GM15510 (cell line): ENCODE data around the gene ARVCF.

Experiments used
- POLR2A ChIP-seq: IDR thresholded peaks from 3 replicates; pipeline ENCODE4 v1.6.1; 2011; ENCODE audit warnings: borderline replicate concordance; ENCODE audit not compliant: insufficient read length; ENCODE audit errors: extremely low read depth

ARVCF gene

DNA sequence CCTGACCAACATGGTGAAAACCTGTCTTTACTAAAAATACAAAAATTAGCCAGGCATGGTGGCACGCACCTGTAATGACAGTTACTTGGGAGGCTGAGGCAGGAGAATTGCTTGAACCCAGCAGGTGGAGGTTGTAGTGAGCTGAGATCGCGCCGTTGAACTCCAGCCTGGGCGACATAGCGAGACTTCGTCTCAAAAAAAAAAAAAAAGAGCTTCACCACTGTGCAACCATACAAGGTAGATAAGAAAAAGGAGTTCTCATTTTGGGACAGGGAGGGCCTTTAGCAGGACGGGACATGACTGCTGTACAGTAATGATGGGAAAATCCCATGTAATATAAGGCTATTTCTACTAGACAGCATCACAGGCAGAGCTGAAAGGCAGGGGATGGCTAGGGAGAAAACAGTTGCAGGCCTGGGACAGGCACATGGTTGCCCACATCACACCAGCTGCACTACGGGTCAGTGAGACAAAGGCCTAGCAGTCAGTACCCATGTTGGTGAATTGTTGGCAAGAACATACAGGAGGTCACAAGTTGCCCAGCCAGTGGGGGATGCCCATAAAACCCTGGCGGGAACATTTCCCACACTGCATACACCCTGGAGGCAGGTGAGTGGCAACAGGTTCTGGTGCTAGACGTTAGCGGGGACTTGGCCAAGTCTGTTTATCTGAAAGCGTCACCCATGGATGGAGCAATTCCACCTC lies 9.7 kb upstream of the ARVCF start:
- no peak for TF ChIP-seq POLR2A

DNA sequence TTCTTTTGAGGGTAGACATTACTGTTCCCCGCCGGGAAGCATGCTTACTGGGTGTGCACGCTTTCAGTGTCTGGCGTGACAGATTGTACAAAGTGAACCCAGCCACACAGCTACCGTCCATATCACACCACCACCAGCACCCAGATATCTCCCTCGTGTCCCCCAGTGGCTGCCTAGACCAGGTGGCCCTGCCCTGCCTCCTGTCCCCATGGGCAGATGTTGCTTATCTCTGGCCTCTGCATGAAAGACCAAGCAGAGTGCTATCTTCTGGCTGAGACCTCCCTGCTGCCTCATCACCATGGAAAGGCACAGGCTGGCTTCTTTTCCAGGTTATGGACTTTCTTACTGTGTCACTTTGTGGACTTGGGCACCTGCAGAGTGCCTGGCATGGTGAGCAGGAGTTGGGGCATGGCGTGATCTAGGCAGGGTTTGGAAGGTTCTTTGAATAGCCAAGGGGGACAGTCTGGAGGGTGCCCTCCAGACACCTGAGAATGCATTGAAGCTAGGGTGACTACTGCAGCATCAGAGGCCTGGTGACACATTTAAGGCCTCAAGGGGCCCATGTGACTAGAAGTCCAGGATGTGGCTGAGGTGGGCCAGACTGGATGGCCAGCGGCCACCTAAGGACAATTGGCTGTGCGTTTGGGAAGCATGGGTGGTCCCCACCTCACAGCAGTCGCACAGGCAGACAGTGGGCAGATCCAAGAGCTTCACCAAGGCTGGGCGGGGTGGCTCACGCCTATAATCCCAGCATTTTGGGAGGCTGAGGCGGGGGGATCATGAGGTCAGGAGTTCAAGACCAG lies 9.0 kb upstream of the ARVCF start:
- no peak for TF ChIP-seq POLR2A

DNA sequence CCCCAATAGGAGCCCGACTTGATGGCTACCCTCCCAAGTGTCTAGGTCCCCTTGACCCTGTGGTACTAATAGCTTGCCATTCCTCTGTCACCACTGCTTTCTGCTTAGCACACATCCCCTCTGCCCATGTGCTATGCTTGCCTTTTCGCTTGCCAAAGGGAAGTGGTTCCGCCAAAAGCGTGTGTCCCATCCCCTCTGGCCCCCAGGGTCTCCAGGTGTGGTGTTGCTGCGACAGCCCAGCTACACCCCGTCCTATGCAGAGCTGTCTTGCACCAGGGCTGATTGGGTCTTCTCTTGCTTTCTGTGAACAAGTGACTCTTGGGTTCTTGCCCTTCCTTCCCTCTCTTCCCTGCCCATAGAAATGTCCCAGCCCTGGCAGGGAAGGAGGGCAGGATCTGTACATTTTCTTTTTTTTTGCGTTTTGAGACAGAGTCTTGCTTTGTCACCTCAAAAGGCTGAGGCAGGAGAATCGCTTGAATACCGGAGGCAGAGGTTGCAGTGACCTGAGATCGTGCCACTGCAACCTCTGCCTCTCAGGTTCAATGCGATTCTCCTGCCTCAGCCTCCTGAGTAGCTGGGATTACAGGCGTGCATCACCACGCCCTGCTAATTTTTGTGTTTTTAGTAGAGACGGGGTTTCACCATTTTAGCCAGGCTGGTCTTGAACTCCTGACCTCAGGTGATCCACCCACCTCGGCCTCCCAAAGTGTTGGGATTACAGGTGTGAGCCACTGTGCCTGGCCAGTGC lies 8.2 kb upstream of the ARVCF start:
- no peak for TF ChIP-seq POLR2A

DNA sequence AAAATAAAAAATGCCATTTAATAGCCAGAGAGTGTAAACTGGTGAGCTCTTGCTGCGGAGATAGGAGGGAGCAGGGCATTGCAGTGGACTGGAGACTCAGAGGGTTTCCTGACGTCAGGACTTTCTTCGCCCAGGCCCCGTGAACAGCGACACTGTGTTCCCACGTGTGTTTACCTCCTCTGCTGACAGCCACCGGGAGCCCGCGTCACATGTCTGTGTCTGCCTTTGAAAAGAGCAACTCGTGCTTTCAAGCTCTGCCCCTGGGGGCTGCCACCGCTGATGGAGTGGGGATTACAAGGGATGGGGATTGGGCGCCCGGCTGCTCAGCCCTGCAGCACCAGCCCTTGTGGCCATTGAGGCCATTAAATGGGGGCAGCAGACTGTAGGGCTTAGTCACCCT lies 7.6 kb upstream of the ARVCF start:
- TF ChIP-seq POLR2A, result no peak

DNA sequence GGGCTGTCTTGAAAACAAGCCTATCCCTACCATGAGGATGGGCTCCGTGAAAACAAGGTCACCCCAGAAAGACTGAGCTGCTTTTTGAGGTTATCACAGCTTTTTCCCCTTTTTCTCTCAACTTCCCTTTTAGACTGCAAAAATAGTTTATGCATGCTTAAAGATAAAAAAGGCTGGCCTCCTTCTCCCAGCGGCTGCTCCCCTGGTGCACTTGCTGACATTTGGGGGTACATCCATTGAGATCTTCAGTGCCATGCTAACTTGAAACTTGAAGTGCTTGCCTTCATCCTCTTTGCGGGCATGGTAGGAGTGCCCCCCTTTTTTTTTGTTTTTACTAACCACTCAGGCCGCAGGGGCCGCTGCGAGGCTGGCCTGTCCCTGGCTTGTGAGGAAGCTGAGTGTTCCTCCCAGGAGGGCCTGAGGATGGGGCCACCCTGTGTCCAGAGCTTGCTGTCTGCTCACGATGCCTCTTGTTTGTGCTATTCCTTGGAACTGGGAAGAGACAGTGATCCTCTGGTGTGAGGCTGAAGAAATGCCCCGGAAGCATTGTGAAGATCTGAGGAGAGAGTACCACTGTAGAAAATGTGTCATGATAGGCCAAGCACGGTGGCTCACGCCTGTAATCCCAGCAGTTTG lies 6.5 kb upstream of the ARVCF start:
- no peak for TF ChIP-seq POLR2A

DNA sequence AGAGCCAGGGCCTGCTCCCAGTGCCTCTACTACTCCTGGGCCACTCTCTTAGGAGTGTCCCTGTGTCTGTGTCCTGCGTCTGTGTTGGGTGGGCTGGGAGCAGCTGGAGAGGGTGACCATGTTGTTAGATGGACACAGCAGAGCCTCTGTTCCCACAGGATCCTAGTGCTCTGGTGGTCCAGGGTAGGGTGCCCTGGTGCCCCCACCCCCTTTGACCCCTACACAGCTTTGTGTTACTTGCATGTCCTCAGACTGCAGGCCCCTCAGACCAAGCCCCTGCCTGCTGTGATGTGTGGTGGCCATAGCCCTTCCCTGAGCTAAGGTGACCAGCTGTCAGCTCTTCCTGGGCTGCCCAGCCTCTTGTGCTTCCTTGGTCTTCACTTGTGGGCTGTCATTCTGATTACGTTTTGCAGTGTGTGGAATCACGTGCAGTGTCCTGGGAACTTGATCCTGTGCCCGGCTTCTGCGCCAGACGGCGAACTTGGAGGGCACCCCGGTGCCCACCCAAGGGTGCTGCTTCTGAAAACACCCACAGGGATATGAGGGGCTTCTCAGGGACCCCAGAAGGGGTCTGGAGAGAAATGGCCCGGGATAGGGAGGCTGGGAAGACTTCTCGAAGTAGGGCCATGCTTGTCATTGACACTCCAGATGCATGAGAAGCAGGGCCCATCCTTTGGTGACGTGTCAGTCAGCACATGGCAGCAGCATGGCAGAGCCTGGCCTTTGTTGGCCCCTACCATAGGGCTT lies 5.8 kb upstream of the ARVCF start:
- TF ChIP-seq POLR2A, result no peak

DNA sequence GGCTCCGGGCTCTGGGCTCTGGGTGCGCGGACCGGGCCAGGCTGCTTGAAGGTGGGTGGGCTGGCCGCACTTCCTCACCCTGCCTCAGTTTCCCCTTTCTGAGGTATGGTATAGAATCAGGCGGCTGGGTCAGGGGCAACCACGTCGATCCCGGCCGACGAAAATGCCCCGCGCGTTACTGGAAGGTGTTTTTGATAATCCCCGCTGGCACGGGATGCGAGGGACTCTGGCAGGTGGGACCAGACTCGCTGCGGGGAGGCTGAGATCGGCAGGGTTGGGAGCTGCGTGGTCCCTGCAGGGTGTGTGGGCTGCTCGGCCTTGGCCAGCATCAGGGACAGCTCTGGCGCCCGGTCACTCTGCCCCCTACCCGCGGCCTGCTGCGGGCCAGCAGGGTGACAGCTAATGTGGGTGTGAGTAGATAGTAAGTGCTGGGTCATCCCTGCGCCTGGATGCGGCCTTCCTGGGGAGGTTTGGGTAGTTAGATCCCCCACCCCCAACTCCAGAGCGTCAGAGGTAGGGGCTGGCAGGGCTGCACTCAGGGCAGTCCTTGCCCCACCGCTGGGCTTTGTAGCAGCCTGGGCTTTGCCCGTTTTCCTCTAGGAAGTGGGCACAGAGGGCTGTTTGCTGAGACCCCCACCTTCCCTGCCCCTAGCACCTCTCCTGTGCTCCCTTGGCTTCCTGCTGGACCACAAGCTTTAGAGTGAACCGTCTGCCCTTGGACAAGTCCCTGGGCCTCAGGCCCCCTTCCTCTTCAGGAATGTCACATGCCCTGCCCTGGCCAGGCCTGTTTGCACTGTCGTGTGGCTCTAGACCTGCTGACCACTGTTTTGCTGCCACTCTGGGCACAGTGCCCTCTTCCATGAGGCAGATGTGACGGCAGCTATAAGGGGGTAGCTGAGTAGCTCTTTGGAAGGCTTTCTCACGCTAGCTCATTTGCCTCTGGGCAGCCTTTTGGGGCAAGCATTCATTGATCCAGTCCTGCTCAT lies 4.9 kb upstream of the ARVCF start:
- no peak for TF ChIP-seq POLR2A

DNA sequence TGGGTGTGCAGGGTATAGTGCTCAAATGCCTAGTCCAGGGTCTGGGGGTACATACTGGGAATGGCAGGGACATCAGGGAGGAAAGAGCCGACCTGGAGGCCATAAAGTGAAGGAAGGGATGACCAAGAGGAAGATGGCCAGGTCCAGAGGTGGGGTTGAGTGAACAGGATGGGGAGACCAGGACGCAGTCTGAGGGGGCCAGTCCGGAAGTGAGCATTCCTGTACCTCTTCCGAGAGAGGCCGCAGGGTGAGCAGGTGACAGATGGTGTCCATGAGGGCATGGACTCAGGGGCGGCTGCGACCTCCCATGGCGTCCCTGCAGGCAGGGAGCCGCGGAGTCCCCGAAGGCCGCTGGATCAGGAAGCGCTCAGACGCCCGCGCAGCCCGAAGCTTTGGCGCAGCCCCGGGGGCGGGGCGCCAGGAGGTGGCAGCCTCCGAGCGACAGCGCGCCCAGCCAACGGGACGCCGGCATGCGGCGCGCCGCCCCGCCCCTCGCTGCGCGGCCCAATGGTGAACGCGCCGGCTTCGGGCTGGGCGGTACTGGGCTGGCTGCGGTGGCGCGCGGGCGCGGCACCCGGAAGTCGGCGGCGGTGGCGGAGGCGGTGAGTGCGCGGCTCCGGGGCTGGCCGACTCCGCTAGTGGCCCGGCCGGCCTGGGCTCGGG lies 4.0 kb upstream of the ARVCF start, which contains the start of gene TANGO2:
Gene TANGO2 (plus strand): TSS at position 578 of the 663 bp plus-strand sequence. CDS start 15,689 bp downstream, outside the sequence.
- peak; percentile 83 for TF ChIP-seq POLR2A

DNA sequence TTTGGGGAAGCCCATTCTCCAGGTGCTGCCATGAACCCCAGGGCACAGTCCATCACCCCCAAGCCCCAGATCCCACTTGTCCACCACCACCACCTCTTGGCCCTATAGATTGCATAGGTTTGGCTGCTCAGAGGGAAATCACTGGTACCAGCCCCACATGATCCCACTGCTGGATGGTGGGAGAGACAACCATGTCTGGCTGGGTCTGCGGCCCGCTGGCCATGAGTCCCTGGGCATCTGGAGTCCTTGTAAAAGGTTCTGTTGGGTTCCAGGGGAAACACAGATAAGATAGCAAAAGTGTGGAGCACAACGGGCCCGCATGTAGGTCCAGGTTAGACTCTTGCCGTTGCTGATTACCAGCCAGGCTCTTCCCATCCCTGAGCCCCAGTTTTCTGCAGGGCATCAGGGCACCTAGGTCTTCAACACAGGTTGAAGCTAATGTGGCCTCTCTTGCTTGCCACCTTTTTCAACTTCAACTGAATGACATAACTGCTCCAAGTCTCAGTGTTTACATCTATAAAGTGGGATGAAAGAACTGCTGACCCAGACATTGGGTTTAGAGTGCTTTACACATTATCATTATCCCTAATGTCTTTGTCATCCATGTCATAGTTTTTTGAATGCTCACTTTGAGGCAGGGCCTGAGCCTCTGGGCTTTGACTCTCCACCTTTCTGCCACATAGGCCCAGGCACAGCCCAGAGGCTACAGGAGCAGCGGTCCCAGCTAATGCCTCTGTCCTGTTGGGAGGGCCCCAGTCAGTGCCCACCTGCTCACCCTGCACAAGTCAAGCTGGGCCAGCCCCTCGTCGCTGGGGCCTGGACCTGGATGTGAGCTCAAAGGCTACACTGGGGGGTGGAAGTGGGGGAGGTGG lies 3.3 kb upstream of the ARVCF start:
- no peak for TF ChIP-seq POLR2A

DNA sequence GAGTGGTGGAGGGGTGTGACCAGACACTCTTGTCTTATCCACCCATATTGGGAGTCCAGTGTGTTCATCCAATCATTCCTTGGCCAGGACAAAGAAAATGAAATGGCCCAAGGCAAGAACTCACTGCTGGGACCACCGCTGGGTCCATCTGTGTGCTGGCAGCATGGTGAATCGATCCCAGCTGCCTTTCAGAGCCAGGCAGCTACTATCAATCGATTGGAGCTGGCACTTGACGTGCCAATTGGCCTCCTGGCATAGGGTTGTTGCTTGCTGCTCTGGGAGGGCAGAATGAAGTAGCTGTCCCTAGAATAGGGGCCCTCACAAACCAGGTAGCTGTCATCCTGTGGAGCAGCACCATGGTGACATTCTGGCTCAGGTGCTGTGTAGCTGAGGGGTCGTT lies 1.4 kb upstream of the ARVCF start:
- no peak for TF ChIP-seq POLR2A

DNA sequence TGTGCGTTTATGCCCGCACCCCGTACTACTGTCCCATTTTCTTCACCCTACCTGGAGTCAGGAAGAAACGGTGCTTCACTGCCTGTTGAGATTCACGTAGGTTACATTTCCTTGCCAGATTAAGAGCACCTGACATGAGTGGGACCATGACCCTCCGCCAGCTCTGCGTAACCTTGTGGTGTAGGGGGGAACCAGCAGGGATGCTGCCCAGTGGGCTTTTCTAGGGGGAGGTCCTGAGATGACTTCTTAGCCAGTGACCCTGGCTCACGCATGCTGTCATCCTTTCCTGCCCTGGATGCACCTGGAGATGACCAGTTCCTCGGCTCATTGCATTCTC lies 967 bp upstream of the ARVCF start:
- no peak for TF ChIP-seq POLR2A
